Jurkat, Clone E6-1 (cell line): ENCODE results near the gene SLC6A7.

Experiments used
- DNase-seq: peaks from one replicate; pipeline ENCODE4 v3.0.0-alpha.2; 2011; ENCODE audit warnings: low read depth, low spot score
- H3K4me3 ChIP-seq: 2 replicates; pipeline ENCODE4 v1.5.1; 2011; ENCODE audit warnings: mild to moderate bottlenecking, low read length, control low read depth, moderate library complexity

SLC6A7 gene

DNA sequence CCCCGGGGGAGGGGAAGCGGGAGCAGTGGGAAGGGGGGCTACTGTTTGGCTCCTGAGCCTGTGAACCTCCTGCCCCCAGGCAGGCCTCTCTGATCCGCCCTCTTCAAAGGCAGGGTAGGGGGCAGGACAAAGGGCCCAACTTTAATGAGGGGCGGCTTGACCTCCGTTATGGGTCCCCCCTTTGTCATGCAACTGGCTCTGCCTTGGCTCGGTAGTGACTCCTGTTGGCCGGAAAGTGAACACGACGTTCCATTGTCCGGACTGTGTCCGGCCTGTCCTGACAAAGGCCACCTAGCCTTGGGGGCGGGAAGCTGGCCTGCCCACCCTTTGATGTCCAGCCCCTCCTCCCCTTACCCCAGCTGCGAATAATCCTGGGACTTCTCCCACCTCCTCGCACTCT is 22.0 kb upstream of the SLC6A7 start:
- no peak overlapping the region for H3K4me3 ChIP-seq
- no peak for DNase-seq

DNA sequence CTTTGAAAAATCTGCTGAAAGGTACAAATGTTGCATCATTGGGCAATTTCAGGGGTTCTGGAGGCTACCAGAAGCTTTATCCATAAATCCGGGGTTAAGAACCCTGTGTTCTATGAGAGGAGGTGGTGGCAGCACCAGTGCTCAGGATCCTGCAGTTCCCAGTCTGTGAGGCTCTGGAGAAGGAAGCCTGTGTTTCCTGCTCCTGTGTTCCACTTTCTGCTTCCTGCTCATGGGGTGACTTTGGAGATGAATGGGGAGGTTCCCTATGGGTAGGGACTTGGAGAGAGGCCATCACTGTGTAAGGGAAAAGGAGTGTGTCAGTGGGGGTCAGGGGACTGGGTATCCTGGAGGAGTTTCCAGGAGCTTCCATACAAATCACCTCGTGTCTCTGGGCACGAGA is 21.0 kb upstream of the SLC6A7 start:
- DNase-seq = no peak
- H3K4me3 ChIP-seq = no peak overlapping the region

DNA sequence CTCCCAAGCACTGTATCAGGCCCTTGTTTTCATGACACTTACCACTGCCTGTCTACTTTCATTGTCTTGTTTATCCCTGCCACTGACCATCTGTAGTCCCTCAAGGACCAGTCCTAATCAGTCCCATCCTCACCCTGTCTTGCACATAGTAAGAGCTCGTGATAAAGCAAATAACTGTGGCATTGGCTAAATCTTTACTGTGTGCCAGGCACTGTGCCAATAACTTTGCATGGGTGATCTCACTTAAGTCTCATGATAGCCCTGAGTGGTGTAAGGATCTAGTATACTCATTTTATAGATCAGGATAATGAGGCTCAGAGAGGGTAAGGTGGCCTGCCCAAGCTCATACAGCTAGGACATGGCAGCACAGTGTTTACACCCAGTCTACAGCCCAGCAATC is 17.7 kb upstream of the SLC6A7 start:
- DNase-seq = no peak
- no peak overlapping the region for H3K4me3 ChIP-seq

DNA sequence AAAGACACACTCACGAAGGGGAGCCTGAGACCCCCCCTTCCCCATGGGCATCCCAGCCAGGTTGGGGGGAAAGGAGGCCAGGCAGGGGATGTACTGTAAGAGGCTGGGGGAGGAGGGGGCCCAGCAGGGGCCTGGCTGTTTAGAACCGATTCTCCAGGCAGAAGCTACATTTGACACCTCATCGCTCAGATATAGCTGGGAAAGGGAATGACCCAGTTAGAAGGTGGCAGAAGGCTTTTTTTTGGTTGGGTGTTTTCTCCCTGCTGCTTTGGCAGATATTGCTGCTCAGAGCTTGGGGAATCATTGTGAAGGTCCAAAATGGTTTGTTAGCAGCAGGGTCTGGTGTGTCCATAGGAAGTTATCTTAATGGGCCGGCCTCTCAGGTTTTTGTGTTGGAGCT is 17.3 kb upstream of the SLC6A7 start:
- no peak for DNase-seq
- no peak overlapping the region for H3K4me3 ChIP-seq

DNA sequence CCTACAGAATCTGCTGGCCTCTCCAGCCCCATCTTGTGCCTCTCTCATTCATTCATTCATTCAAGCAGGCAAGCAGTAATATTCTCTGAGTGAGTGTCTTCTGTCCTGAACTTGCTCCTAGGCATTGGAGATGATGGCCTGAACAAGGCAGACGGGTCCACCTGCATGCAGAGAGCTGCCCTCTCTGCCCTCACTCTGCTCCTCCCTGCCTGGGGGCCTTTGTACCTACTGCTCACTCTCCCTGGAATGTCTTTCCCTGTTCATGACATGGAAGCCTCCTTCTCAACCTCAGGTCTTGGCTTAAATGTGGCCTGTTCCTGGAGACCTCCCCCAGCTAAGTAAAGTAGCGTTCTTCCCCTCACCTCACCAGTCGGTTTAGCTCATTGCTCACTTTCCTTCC is 16.7 kb upstream of the SLC6A7 start:
- no peak overlapping the region for H3K4me3 ChIP-seq

DNA sequence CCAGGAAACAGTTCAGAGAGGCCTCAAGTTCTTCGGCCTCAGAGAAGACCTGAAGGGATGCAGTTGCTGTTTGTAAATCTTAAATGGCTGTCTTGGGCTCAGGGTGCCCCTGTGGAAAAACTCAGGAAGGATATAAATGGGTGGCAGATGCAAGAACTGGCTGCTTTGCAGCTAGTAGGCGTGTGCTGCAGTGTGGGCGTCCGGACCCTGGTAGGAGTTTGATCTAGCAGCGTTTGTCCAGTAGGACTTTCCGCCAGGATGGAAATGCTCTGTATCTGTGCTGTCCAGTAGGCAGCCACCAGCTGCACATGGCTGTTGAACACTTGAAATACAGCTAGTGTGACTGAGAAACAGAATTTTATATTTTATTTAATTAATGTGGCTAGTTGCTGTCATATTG is 15.6 kb upstream of the SLC6A7 start:
- no peak for DNase-seq
- H3K4me3 ChIP-seq = no peak overlapping the region

More for the DNA sequence above, 16.7 kb upstream of the SLC6A7 start:
- DNase-seq = no peak

DNA sequence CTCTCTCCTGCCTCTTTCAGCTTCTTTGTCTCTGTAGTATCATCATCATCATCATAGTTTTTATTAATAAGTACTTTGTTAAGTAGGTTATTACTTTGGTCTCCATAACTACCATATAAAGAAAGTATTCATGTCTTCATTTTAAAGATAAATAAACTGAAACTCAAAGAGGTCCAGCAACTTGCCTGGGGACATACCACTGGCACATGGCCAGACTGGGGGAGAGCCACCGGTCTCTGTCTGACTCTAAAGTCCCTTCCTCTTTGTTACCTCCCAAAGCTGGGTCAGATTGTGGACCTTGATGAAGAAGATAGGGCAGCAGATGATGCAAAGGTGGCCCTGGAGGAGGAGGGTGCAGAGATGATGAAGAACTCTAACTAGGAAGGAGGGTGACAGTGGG is 14.8 kb upstream of the SLC6A7 start:
- no peak for DNase-seq
- H3K4me3 ChIP-seq = no peak overlapping the region

DNA sequence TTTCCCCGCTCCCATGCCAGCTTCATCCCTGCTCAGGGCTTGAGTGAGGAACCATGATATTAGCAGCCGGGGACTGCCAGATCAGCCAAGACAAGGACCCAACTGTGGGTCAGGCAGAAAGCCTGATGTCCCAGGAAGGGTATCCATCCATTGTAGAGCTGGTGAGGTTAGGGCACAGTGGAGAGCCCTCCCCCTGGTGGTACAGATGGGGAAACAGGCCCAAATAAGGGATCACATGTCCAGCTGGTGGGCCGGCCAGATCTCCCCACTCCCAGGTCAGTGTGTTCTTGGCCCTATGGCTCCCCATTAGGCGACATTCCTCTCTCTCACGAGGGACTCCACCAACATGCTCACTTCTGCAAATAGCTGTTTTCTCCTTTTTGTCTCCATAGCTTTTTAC is 14.3 kb upstream of the SLC6A7 start:
- DNase-seq = no peak
- H3K4me3 ChIP-seq = no peak overlapping the region

DNA sequence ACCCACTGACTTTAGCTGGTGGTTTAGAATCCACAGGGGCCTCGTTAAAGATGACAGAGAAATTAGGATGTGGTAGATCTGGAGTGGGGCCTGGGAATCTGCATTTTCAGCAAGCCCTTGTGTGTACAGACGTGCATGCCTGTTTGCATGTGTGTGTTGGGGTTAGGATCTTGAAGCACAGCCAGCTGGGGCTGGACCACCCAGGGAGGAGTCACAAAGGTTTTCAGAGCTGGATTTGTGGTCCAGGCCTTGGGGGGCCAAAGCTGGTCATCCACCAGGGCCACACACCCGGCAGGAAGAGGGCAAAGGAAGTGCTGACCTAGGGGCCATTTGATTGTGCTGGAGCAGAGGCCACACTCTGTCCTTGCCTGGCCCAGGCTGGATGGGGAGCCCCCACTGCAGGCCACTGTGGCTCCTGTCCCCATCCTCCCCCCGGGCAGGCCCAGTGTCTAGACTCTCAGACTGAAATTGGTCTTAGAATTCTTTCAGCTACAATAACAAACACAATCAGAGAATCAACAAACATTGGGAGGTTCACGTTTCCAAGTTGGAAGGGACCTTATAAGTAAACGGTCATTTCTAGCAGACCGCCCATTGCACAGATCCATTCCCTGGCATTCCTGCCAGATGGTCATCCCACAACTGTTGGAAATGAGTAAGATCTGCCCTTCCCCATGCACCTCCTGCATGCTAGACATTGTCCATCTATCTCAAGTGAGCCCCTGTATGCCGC is 13.0 kb upstream of the SLC6A7 start:
- DNase-seq = no peak
- H3K4me3 ChIP-seq = no peak overlapping the region

DNA sequence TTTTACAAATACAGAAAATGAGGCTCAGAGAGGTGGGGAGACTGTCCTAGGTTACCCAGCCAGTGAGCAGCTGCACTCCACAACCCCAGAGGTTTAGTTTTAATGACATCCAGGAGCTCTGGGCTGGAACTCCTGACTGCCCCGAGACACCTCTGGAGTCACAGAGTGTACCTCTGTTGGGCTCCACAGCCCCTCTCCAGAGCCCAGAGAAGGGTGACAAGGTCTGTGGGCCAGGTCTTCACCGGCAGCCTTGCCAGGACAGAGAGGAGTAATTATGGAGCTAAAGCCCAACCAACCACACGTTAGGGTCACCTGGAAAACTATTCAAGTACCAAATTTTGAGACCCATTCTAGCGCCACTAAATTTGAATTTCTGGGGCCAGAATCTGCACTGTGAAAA is 12.1 kb upstream of the SLC6A7 start:
- H3K4me3 ChIP-seq = no peak overlapping the region
- no peak for DNase-seq

DNA sequence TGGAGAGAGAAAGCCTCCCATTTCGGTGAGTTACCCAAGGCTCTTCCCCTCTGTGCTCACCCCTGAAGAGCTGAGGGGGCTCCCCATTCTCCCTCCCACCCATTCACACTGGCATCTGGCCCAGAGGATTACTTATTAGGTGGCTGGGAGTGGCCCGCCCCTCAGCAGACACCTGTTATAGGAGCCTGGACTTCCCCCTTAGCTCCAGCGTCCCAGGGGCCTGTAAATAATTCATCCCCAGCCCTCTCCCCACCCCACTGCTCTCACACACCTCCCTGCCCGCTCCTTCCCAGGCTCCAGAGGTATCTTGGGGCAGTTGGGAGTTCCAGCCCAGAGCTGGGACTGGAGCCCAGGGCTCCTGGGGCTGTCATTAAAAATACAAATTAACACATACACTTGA is 11.6 kb upstream of the SLC6A7 start:
- no peak for DNase-seq
- no peak overlapping the region for H3K4me3 ChIP-seq

DNA sequence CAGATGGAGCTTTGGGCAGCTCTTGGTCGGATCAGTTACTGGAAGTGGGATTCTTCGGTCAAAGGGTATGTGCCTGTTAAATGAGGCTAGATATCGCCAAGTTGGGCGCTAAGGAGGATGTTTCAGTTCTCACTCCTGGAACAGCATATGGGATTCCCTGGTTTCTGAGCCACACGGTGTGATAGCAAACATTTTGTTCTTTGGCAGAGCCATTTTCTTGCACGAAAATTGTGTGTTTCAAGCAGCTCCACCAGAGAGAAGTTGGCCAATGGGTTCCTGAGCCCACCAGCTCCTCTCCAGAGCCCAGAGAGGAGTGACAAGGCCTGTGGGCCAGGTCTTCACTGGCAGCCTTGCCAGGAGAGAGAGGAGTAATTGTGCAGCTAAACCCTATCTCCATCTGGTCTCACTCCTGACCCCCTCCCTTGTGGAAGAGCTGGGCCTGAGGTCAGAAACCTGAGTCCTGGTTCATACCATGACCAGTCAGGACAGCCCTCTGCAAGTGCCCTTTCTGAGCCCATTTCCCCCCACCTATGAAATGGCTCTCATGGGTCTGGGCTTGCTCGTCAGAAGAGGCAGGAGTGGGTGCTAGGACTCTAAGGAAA is 10.7 kb upstream of the SLC6A7 start:
- no peak for DNase-seq
- no peak overlapping the region for H3K4me3 ChIP-seq

DNA sequence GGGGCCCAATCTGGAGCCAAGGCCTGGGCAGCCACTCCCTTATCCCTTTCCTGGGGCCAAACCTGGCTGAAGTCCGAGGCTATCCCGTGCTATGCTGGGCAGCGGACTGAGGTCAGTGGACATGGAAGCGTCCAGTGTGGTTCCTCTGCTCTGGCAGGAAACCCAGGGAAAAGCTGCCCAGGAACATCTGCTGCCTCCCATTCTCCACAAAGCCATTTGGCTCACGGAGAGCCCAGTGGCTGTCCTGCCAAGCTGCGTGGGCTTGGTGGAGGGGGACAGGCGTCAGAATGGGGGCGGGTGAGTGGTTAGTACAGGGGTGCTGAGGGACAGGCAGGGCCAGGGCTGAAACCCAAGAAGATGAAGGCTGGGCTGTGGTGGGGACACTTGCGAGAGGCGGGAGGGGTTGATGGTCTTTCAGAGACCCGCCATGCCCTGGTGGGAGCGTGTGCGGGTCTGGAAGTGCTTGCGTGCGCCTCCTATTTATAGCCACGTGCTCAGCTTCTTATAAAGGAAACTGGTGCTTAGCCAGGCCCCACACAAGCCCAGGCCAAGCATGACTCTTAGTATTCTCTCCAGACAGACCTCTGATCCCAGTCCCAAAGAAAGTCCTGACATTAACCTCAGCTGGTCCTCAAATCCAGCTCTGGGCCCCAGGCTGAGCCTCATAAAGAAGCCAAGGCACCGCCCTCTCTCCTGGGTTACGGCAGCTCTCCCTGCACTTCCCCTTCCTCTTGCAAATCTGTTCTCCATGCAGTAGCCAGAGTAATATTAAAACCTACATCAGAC is 9.4 kb upstream of the SLC6A7 start:
- DNase-seq = no peak
- H3K4me3 ChIP-seq = no peak overlapping the region

DNA sequence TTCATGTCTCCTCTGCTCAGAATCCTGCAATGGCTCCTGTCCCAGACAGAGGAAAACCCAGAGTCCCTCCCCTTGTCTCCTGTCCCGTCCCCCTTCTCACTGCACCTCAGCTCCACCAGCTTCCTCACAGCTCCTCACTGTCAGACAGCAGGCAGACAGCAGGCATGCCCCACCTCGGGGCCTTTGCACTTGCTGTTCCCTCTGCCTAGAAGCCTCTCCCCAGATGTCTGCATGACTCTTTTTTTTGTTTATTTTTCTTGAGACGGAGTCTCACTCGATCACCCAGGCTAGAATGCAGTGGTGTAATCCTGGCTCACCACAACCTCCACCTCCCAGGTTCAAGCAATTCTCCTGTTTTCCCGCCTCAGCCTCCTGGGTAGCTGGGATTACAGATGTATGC is 8.8 kb upstream of the SLC6A7 start:
- H3K4me3 ChIP-seq = no peak overlapping the region
- no peak for DNase-seq

DNA sequence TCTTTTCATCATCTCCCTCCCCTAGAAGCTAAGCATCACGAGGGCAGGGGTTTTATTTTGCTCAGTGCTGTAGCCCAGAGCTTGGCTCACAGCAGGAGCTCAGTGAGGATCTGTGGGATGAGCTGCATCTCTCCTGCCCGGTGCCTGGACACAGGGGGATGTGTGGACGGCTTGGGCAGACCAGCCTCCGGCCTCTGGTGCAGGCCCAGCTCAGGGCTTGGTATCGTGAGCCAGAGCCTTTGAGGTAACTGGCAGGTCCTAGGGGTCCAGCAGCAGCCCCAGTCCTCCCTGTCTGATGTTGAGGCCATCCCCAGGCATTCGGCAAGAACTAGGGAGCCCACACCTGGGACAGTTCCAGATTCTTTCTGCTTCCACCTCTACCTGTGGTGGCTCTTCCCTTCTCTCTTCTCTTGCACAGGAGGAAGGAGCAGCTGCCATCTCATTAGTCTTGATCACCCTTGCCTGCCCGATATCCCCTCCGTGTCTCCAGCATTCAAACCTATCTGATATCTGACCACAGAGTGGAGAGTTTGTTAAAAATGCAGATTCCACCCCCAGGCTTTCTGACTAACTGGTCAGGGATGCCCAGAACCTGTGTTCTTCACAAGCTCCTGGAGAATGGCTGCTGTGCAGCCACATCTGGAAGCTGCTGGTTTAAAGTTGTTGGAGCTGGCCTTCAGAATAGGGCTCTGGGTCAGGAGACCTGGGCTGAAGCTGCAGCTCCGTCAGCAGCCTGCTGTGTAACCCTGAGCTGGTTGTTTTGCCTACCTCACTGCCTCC is 7.9 kb upstream of the SLC6A7 start:
- DNase-seq = no peak
- no peak overlapping the region for H3K4me3 ChIP-seq

DNA sequence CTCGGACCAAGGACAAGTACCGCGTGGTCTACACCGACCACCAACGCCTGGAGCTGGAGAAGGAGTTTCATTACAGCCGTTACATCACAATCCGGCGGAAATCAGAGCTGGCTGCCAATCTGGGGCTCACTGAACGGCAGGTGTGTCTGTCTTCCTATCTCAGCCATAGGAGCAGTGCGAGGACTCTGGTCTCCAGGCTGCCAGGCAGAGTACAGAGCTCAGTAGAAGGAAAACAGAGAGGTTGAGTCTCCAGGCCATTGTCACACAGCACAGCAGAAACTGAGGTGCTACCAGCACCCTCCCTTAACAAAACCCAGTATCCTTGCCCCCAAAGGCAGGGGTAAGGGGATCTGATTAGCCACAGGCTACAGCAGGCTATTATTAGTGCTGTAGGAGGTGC is 7.1 kb upstream of the SLC6A7 start:
- no peak overlapping the region for H3K4me3 ChIP-seq
- DNase-seq = no peak

DNA sequence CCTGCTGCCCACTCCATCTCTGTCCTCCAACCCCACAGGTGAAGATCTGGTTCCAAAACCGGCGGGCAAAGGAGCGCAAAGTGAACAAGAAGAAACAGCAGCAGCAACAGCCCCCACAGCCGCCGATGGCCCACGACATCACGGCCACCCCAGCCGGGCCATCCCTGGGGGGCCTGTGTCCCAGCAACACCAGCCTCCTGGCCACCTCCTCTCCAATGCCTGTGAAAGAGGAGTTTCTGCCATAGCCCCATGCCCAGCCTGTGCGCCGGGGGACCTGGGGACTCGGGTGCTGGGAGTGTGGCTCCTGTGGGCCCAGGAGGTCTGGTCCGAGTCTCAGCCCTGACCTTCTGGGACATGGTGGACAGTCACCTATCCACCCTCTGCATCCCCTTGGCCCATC is 6.4 kb upstream of the SLC6A7 start:
- H3K4me3 ChIP-seq = no peak overlapping the region
- DNase-seq = no peak

DNA sequence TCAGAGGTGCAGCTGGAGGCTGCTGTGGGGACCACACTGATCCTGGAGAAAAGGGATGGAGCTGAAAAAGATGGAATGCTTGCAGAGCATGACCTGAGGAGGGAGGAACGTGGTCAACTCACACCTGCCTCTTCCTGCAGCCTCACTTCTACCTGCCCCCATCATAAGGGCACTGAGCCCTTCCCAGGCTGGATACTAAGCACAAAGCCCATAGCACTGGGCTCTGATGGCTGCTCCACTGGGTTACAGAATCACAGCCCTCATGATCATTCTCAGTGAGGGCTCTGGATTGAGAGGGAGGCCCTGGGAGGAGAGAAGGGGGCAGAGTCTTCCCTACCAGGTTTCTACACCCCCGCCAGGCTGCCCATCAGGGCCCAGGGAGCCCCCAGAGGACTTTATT is 5.9 kb upstream of the SLC6A7 start:
- no peak overlapping the region for H3K4me3 ChIP-seq

DNA sequence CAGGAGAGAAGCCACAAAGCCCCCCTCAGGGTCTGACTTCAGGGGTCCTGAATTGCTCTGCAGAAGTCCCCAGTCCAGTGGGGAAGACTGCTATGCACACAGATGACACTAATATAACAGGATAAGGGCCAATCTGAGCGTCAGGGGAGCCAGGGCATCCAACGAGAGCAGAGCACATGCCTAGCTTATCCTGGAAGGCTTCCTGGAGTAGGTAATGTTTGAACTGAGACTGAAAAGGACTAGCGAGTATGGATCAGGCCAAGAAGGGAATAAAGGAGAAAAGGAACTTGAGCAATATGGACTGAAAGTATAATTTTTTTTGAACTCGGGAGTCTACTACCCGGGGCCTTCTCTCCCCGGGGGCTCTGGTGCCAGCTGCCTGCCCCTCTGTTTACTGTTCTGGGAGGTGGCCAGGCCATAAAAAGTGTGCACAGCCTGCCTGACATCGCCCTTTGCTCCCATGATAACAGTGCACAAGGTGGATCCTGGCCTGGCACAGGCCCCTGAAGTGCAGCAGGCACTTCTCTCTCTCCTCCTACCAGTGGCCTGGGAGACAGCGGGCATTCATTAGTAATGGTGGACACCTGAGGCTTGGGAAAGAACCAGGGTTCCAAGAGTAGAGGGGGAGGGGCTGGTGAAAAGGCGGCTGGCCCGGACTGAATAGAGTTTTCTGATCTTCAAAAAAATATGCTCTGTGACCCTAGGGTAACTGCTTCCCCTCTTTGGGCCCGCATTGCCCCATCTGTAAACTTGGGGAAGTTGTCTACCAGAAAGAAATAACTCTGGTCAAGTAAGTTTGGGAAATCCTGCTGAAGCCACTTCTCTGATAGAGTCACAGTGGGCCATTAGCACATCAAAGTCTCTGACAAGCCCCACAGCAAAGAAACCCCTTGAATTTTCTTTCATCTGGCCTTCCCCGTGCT is 4.6 kb upstream of the SLC6A7 start:
- H3K4me3 ChIP-seq = no peak overlapping the region
- no peak for DNase-seq

More for the DNA sequence above, 5.9 kb upstream of the SLC6A7 start:
- DNase-seq = no peak
